Endothelial cell of umbilical vein (primary cell): Measurements from ENCODE around the gene RPS6KA5. TPM values are rescaled to one million over a fixed set of nuclear protein-coding genes. Genes with fewer than 3 reads are reported as not detected.

Experiments used
- BruUV-seq: library from RNA; stranded (reverse); fragments of 400-500 nt; replicated peaks from 2 replicates; lab custom pipeline; 2021; lab: Mats Ljungman, UMichigan
- CTCF ChIA-PET: fragments of 300-600, 350-600 bp; sonication (Branson Sonifier 250); formaldehyde crosslinking; loops from one replicate; lab custom pipeline; 2021; ENCODE audit warnings: antibody characterized with exemption, inconsistent platforms; lab: Charles Lee
- POLR2A ChIA-PET: fragments of 300-600, 350-600 bp; sonication (Branson Sonifier 250); formaldehyde crosslinking; loops from one replicate; lab custom pipeline; 2021; ENCODE audit warnings: antibody characterized with exemption, inconsistent platforms; lab: Charles Lee
- DNase-seq: peaks from one replicate; pipeline ENCODE4 v3.0.0-alpha.2; 2011; ENCODE audit warnings: low read depth, low spot score
- FAIRE-seq: peaks from 2 replicates; lab custom pipeline; 2011; peaks lifted over from hg19 to GRCh38; lab: Jason Lieb, UNC
- H2AFZ ChIP-seq: 2 replicates; pipeline ENCODE4 v1.6.0; 2012; ENCODE audit warnings: low read depth, low read length, control low read depth, inconsistent platforms
- H3K27ac ChIP-seq: 2 replicates; pipeline ENCODE4 v1.5.1; 2011; ENCODE audit warnings: low read depth, mild to moderate bottlenecking, control low read depth, low read length, moderate library complexity; ENCODE audit not compliant: insufficient read depth
- H3K27me3 ChIP-seq, 2 experiments: 2 replicates each; pipeline versions ENCODE4 v1.6.0 to v1.6.1; 2011; ENCODE audit warnings: low read length in 2 of 2, mixed read lengths in 1 of 2; ENCODE audit not compliant: control insufficient read depth in 2 of 2, insufficient read depth in 2 of 2
- H3K36me3 ChIP-seq, 2 experiments: 2 replicates in 1 of 2; 3 replicates in 1 of 2; pipeline ENCODE4 v1.5.1; 2011; ENCODE audit warnings: low read length in 2 of 2, mild to moderate bottlenecking in 1 of 2, moderate library complexity in 1 of 2; ENCODE audit not compliant: control insufficient read depth in 2 of 2, insufficient read depth in 2 of 2; ENCODE audit errors: extremely low read depth in 1 of 2
- H3K4me1 ChIP-seq: 3 replicates; pipeline ENCODE4 v1.5.1; 2011; ENCODE audit warnings: mild to moderate bottlenecking, low read length; ENCODE audit not compliant: control insufficient read depth, insufficient read depth; ENCODE audit errors: extremely low read depth
- H3K4me2 ChIP-seq: 2 replicates; pipeline ENCODE4 v1.6.1; 2011; ENCODE audit warnings: low read length, control low read depth, mixed read lengths; ENCODE audit not compliant: insufficient read depth
- H3K4me3 ChIP-seq, 3 experiments: fragments of 200-600 bp in 1 of 3; sonication (generic), shearing (Covaris generic) in 1 of 3; replicated peaks in 1 of 3; 2 replicates each; pipeline ENCODE4 v1.5.1; 2011 to 2016; ENCODE audit warnings: control low read depth in 3 of 3, low read length in 3 of 3, mild to moderate bottlenecking in 2 of 3, inconsistent platforms in 1 of 3, low read depth in 1 of 3, moderate library complexity in 1 of 3; ENCODE audit not compliant: insufficient read depth in 1 of 3
- H3K79me2 ChIP-seq: 2 replicates; pipeline ENCODE4 v1.6.0; 2012; ENCODE audit warnings: low read length, inconsistent platforms; ENCODE audit not compliant: control insufficient read depth, insufficient read depth
- H3K9ac ChIP-seq: replicated peaks from 2 replicates; pipeline ENCODE3; 2011; ENCODE audit warnings: low read length, control low read depth; ENCODE audit not compliant: insufficient read depth; ENCODE audit errors: extremely low read depth
- H3K9me1 ChIP-seq: replicated peaks from 3 replicates; pipeline ENCODE4 v1.6.0; 2011; ENCODE audit warnings: mild to moderate bottlenecking, low read length; ENCODE audit not compliant: control insufficient read depth, insufficient read depth; ENCODE audit errors: extremely low read depth
- H3K9me3 ChIP-seq: replicated peaks from 2 replicates; pipeline ENCODE4 v1.5.1; 2012; ENCODE audit warnings: low read length, inconsistent platforms; ENCODE audit not compliant: control insufficient read depth, insufficient read depth
- H4K20me1 ChIP-seq: replicated peaks from 2 replicates; pipeline ENCODE3; 2011; ENCODE audit warnings: mild to moderate bottlenecking, low read length; ENCODE audit not compliant: control insufficient read depth, insufficient read depth; ENCODE audit errors: extremely low read depth
- CTCF ChIP-seq, 2 donors: IDR thresholded peaks; 1 replicate in 1 of 2; 2 replicates in 1 of 2; pipeline ENCODE4 v1.5.1; 2011; ENCODE audit warnings: low read length in 2 of 2, mild to moderate bottlenecking in 2 of 2, moderate library complexity in 2 of 2, control low read depth in 1 of 2, inconsistent platforms in 1 of 2, low read depth in 1 of 2; ENCODE audit not compliant: insufficient read depth in 1 of 2; ENCODE audit errors: extremely low read depth in 1 of 2
- EZH2 ChIP-seq: IDR thresholded peaks from 2 replicates; pipeline ENCODE4 v1.6.1; 2012; ENCODE audit warnings: borderline replicate concordance, low read depth, mild to moderate bottlenecking, moderate library complexity, low read length, inconsistent platforms; ENCODE audit not compliant: severe bottlenecking
- FOS ChIP-seq: IDR thresholded peaks from 2 replicates; pipeline ENCODE4 v1.6.1; 2011; ENCODE audit warnings: mild to moderate bottlenecking, low read length, moderate library complexity, borderline replicate concordance; ENCODE audit not compliant: insufficient read depth
- GATA2 ChIP-seq: IDR thresholded peaks from 2 replicates; pipeline ENCODE4 v1.7.0; 2011; ENCODE audit warnings: low read depth, mild to moderate bottlenecking, moderate library complexity, mixed read lengths, low read length; ENCODE audit not compliant: insufficient read length, insufficient read depth
- JUN ChIP-seq: IDR thresholded peaks from 2 replicates; pipeline ENCODE4 v1.6.1; 2011; ENCODE audit warnings: borderline replicate concordance, low read depth; ENCODE audit not compliant: insufficient read length, insufficient read depth
- MAX ChIP-seq: IDR thresholded peaks from 2 replicates; pipeline ENCODE4 v1.6.1; 2011; ENCODE audit not compliant: insufficient read depth, insufficient read length
- MYC ChIP-seq: IDR thresholded peaks from one replicate; pipeline ENCODE4 v1.6.1; 2011; ENCODE audit warnings: mild to moderate bottlenecking, low read depth, low read length
- POLR2A ChIP-seq: IDR thresholded peaks from 2 replicates; pipeline ENCODE4 v1.6.1; 2012; ENCODE audit warnings: low read depth, mild to moderate bottlenecking, control low read depth, low read length
- POLR2AphosphoS5 ChIP-seq: IDR thresholded peaks from 2 replicates; pipeline ENCODE4 v1.6.1; 2012; ENCODE audit warnings: low read depth, mild to moderate bottlenecking, control low read depth, low read length, moderate library complexity; ENCODE audit not compliant: insufficient read depth
- dilution Hi-C: fragments of 300-500 bp; cut with MboI; formaldehyde crosslinking; loops from one replicate; pipeline ENCODE4 v1.15.0; 2019; ENCODE audit warnings: low sequenced_read_pairs; ENCODE audit not compliant: extremely low pct_ligation_motif_present
- intact Hi-C: fragments of 100-400 bp; cut with micrococcal nuclease; formaldehyde crosslinking; loops from one replicate; pipeline ENCODE4 v1.10.0; 2022
- polyA plus RNA-seq, 4 experiments: library from polyadenylated mRNA; depleted of rRNA in 3 of 4; stranded (reverse) in 3 of 4; unstranded in 1 of 4; fragments of >200 nt; gene quantifications; 2 replicates each; pipeline versions ENCODE4 v1.2.1 to v1.2.3, GENCODE V29; 2011 to 2012; ENCODE audit warnings: missing spikeins in 1 of 4
- total RNA-seq: library from RNA; stranded (reverse); gene quantifications from 2 replicates; pipeline ENCODE4 v1.2.3, GENCODE V29; 2021

The RPS6KA5 gene
- total and polyA plus RNA-seq, 2 donors (not counting 3 experiments of a cell fraction or from before 2014, with no cell fraction given): 2.9 to 5.4 TPM

GRCh38 chr14:90849787-90850444, 210.5 kb downstream of the RPS6KA5 start:
- no peaks in the 10 kb centered on the region for H3K27me3 ChIP-seq
- H2AFZ ChIP-seq: no peak overlapping the region
- intact Hi-C loops (loop anchor here (1.0 to 5.0 kb wide), 5 partner anchors 22 to 443 kb away; no protein-coding TSS in a partner anchor), dilution Hi-C loops (no loop called here)
- peak overlapping the region; percentile 74 for H3K9ac ChIP-seq
- peak overlapping the region; percentile 87 for H3K4me2 ChIP-seq
- no peaks in the 10 kb centered on the region for H3K9me1 ChIP-seq
- CTCF ChIA-PET: interaction anchor here (0.8 to 2.4 kb wide), 7 partner anchors 17 to 327 kb away, joined by 3 to 11 read pairs (median 3); no protein-coding TSS in a partner anchor
- TSS peak; percentile 79 for BruUV-seq
- H3K36me3 ChIP-seq: no peaks in the 10 kb centered on the region
- TF ChIP-seq POLR2A (no peak), CTCF (IDR thresholded peaks at IDR 0.05; ENCODE audit: extremely low read depth in 1 of 2, insufficient read depth in 1 of 2, low read depth in 1 of 2, low read length in 2 of 2) (no peak), MYC (no peak), MAX (no peak), EZH2 (no peak), GATA2 (no peak), JUN (no peak), FOS (no peak), POLR2AphosphoS5 (no peak)
- H3K9me3 ChIP-seq: no peaks in the 10 kb centered on the region
- POLR2A ChIA-PET: interaction anchor here (1.0 kb wide), 1 partner anchor 54 kb away, joined by 3 read pairs; no protein-coding TSS in a partner anchor
- H3K79me2 ChIP-seq: no peaks in the 10 kb centered on the region
- no peak overlapping the region for H3K4me3 ChIP-seq
- FAIRE-seq (no peak), DNase-seq (no peak)
- no peaks in the 10 kb centered on the region for H4K20me1 ChIP-seq
- H3K27ac ChIP-seq: peak overlapping the region; percentile 91
- H3K4me1 ChIP-seq: peaks cover 20% of the 10 kb centered on the region
